Cardiac muscle cell (in vitro differentiated cells and primary cell): ENCODE measurements around the gene SLC9A8. TPM values are rescaled to one million over a fixed set of nuclear protein-coding genes. Genes with fewer than 3 reads are reported as not detected.
A peak's percentile ranks its signal among the peaks of the same experiment; 100 is the strongest.

Experiments
- DNase-seq, 2 donors: peaks; one replicate each; pipeline versions ENCODE4 v3.0.0 to v3.0.0-alpha.2; 2010 to 2017; ENCODE audit warnings: low read depth in 1 of 2, low spot score in 1 of 2
- H3K27ac ChIP-seq: fragments of 200-600 bp; sonication (generic); 2 replicates; pipeline ENCODE4 v1.5.1; 2016
- H3K27me3 ChIP-seq: fragments of 200-600 bp; sonication (generic); 2 replicates; pipeline ENCODE4 v1.6.0; 2016; ENCODE audit warnings: control low read depth
- H3K36me3 ChIP-seq: fragments of 200-600 bp; sonication (generic); 2 replicates; pipeline ENCODE4 v1.5.1; 2016; ENCODE audit warnings: control low read depth
- H3K4me1 ChIP-seq: fragments of 200-600 bp; sonication (generic); 2 replicates; pipeline ENCODE4 v1.8.1; 2017; ENCODE audit warnings: low read depth, mild to moderate bottlenecking, mixed run types
- H3K4me3 ChIP-seq: fragments of 200-600 bp; sonication (generic); 2 replicates; pipeline ENCODE4 v1.5.1; 2016; ENCODE audit warnings: mild to moderate bottlenecking
- H3K9me3 ChIP-seq: fragments of 200-600 bp; sonication (generic); 2 replicates; pipeline ENCODE4 v1.5.1; 2017; ENCODE audit warnings: low read depth, mild to moderate bottlenecking, control low read depth
- polyA plus RNA-seq: library from polyadenylated mRNA; unstranded; fragments of >200 nt; fragmentation: Nextera tagmentation; extraction: Ambion mirVana; gene quantifications from 2 replicates; pipeline ENCODE4 v1.2.1, GENCODE V29; 2016
- total RNA-seq: library from RNA; depleted of rRNA; stranded (reverse); fragments of >200 nt; gene quantifications from 2 replicates; pipeline ENCODE4 v1.2.3, GENCODE V29; 2016
- TF ChIP-seq, protein P1 (sequence below): IDR thresholded peaks from 2 replicates; pipeline ENCODE4 v1.5.1; 2012; ENCODE audit warnings: low read depth, mild to moderate bottlenecking, low read length

Gene SLC9A8
- total and polyA plus RNA-seq, 2 experiments from 2014 or later: 4.4 to 9.4 TPM

DNA sequence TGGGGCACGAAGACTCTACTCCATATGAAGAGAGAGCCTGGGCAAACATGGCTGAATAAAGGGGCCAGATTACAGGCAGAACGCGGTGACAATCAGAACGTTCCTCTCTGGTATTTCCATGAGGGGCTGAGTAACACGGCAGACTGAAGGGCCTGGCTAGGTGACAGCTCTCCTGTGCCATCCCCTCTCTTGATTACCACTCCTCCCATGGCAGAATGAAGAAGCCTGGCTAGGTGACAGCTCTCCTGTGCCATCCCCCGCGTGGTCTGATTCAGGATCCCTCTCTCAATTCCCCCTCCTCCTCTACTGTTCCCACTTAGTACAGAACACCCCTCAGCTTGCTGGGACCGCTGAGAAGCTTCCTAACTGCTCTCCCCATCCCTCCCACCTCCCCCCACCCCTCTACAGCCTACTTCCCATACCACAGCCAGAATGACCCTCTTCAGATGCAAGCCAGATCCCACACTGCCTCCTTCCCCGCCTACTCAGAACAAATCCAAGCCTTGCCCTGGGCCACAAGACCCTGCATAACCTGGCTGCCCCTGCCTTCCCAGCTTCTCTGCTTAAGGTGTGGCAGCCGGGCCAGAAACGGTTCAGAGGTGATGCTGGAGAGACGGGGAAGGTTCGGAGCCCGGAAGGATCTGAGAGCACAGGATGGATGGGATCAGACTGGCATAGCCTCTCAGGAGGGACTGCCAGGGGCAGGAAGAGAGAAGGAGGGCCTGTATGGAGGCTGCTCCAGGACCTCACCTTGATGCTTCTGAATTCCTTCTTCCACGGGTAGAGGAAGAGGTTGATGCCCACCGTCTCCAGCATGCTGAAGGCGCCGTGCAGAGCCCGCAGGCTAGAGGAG is 95.0 kb downstream of the SLC9A8 start:
- Histone ChIP-seq H3K4me1 (peaks cover 14% of the 10 kb centered on the region), H3K27ac (no peak overlapping the region), H3K36me3 (peaks cover 22% of the 10 kb centered on the region), H3K27me3 (no peaks in the 10 kb centered on the region), H3K9me3 (no peaks in the 10 kb centered on the region), H3K4me3 (no peak overlapping the region)
- TF ChIP-seq, protein P1, sequence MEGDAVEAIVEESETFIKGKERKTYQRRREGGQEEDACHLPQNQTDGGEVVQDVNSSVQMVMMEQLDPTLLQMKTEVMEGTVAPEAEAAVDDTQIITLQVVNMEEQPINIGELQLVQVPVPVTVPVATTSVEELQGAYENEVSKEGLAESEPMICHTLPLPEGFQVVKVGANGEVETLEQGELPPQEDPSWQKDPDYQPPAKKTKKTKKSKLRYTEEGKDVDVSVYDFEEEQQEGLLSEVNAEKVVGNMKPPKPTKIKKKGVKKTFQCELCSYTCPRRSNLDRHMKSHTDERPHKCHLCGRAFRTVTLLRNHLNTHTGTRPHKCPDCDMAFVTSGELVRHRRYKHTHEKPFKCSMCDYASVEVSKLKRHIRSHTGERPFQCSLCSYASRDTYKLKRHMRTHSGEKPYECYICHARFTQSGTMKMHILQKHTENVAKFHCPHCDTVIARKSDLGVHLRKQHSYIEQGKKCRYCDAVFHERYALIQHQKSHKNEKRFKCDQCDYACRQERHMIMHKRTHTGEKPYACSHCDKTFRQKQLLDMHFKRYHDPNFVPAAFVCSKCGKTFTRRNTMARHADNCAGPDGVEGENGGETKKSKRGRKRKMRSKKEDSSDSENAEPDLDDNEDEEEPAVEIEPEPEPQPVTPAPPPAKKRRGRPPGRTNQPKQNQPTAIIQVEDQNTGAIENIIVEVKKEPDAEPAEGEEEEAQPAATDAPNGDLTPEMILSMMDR: no peak
- no peak for DNase-seq

DNA sequence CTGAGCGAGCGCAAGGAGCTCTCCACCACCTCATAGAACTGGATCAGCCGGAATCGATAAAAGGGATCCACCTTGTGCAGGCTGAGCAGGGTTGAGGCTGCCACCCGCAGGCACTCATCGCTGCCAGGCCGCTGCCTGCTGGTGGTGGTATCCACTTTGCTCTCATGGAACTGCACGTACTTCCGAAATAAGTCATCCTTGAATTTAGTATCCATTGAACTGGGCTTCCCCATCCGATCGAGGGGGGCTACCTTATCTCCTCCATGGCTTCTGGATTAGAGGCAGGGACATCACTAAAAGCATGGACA is 95.6 kb downstream of the SLC9A8 start:
- Histone ChIP-seq H3K4me1 (peaks cover 14% of the 10 kb centered on the region), H3K4me3 (no peak overlapping the region), H3K27ac (no peak overlapping the region), H3K36me3 (peaks cover 21% of the 10 kb centered on the region), H3K27me3 (no peaks in the 10 kb centered on the region), H3K9me3 (no peaks in the 10 kb centered on the region)
- TF ChIP-seq, protein P1: no peak
- no peak for DNase-seq

DNA sequence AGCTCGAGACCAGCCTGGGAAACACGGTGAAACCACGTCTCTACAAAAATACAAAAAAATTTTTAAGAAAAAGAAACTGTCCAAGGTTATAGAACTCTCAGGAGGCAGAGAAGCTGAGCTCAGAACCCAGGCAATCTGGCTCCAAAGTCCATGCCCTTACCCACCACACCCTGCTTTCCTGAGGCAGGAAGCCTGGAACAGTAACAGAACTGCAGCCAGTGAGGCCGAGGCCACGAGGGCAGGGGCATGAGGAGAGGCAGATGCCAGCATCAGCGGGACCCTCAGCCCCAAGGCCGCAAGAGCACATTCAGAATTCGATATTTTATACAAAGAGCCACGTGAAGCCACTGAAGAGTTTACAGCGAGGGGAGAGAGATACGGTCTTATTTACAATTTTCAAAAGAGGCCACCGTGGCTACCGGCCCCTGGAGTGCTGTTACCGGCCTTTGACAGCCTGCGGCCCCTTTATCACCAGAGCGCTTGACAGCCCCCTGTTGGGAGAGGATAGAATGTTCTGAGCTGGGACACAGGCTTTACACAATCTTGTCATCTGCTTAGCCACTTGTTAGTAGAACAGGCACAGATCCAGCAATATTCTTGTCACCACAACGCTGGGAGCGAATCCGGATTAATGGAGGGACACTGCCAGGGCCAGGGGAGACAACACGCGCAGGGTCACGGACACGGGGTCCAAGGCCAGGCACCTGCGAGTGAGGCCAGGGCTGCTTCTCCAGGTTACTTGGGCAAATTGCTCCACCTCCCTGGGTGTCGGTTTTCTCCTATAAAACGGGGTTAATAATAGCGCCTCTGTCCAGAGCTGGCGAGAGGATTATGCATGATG is 97.1 kb downstream of the SLC9A8 start:
- H3K9me3 ChIP-seq: no peaks in the 10 kb centered on the region
- TF ChIP-seq, protein P1: peak; percentile 9
- DNase-seq: peak in 1 of 2 donors; percentile 69
- peaks cover 16% of the 10 kb centered on the region for H3K36me3 ChIP-seq
- H3K27me3 ChIP-seq: no peaks in the 10 kb centered on the region
- H3K4me3 ChIP-seq: no peak overlapping the region
- peak overlapping the region; percentile 84 for H3K27ac ChIP-seq
- peaks cover 25% of the 10 kb centered on the region for H3K4me1 ChIP-seq

DNA sequence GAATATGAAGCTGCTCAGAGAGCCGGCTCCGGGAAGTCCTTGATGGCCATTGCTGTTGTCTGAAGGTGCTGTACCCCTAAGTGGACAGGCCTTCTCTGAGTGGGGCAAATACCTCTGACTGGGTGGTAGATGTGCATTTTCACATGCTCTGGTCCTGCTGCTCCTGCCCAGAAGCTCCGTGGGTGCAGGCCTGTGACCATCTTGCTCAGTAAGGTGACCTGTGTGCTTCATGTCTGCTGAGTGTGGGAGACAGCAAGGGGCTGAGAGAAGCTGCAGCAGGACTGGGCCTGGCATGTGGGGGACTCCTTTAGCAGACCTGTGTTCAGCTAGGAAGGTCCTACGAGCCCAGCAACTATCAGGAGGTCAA is 97.7 kb downstream of the SLC9A8 start:
- DNase-seq: no peak
- H3K9me3 ChIP-seq: no peaks in the 10 kb centered on the region
- no peak overlapping the region for H3K4me3 ChIP-seq
- peak overlapping the region; percentile 84 for H3K27ac ChIP-seq
- TF ChIP-seq, protein P1: no peak
- peaks cover 26% of the 10 kb centered on the region for H3K4me1 ChIP-seq
- no peaks in the 10 kb centered on the region for H3K27me3 ChIP-seq
- H3K36me3 ChIP-seq: peaks cover 10% of the 10 kb centered on the region

DNA sequence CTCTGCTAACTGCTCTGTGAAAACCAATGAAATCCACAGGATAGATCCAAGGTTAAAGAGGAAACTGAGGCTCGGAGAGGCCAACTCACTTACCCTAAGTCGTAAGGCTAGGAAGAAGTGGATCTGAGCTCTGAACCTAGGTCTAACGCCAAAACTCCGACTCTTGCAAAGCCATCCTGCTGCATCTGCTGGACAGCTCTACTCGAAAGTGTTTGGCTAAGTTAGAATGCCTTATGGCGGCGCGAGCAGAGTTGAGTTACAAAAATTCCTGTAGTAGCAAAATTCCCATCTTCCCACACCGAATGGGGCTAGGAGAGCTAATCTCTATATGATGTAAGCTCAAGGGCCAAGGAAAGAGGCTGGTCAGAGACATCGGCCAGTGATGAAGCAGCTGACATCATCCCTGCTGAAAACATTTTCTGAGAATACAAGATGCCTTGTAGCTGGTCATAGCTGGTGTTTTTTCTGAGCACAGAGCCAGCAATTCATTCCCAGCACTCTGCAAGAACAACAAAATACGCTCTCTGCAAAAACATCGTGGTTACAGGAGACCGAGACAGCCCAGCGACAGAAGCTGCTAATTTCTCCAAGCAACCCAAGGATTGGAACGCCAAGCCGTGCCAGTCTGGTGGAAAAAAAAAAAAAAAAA is 100.9 kb downstream of the SLC9A8 start:
- Histone ChIP-seq H3K9me3 (no peaks in the 10 kb centered on the region), H3K4me1 (peaks cover 26% of the 10 kb centered on the region), H3K27ac (no peak overlapping the region), H3K4me3 (no peak overlapping the region), H3K36me3 (no peaks in the 10 kb centered on the region), H3K27me3 (no peaks in the 10 kb centered on the region)
- peak in 1 of 2 donors; percentile 31 for DNase-seq
- TF ChIP-seq, protein P1: no peak
